Measurements from ENCODE around the gene LRRC56. TPM values are rescaled to one million over a fixed set of nuclear protein-coding genes. Genes with fewer than 3 reads are reported as not detected.

LRRC56 gene
- total and polyA plus RNA-seq, 2 experiments from 2014 or later = 0.73 to 0.87 TPM

GRCh38 chr11:539971-540481 lies 2.7 kb downstream of the LRRC56 start:
- no peak overlapping the region for H2AFZ ChIP-seq
- H3F3A ChIP-seq (replicated peaks; ENCODE audit: low read depth) = peaks cover 11% of the 10 kb centered on the region
- Mint-ChIP-seq H3K27me3 (ENCODE audit: insufficient read depth, low read depth, poor library complexity) (peaks cover 23% of the 10 kb centered on the region), H3K4me3 (no peak overlapping the region), H3K4me1 (peaks cover 3% of the 10 kb centered on the region; the same call in 2 of the 3 replicates), H3K36me3 (ENCODE audit: low read depth) (peaks cover 5% of the 10 kb centered on the region), H3K9me3 (peaks cover 2% of the 10 kb centered on the region; the same call in 2 of the 3 replicates), H3K27ac (no peak overlapping the region)
- H3K27ac ChIP-seq (ENCODE audit: low read depth) = no peak overlapping the region
- H3K4me3 ChIP-seq = no peak overlapping the region
- DNase-seq (ENCODE audit: low spot score) (no peak), ATAC-seq (no peak)
- TF ChIP-seq, protein P1, sequence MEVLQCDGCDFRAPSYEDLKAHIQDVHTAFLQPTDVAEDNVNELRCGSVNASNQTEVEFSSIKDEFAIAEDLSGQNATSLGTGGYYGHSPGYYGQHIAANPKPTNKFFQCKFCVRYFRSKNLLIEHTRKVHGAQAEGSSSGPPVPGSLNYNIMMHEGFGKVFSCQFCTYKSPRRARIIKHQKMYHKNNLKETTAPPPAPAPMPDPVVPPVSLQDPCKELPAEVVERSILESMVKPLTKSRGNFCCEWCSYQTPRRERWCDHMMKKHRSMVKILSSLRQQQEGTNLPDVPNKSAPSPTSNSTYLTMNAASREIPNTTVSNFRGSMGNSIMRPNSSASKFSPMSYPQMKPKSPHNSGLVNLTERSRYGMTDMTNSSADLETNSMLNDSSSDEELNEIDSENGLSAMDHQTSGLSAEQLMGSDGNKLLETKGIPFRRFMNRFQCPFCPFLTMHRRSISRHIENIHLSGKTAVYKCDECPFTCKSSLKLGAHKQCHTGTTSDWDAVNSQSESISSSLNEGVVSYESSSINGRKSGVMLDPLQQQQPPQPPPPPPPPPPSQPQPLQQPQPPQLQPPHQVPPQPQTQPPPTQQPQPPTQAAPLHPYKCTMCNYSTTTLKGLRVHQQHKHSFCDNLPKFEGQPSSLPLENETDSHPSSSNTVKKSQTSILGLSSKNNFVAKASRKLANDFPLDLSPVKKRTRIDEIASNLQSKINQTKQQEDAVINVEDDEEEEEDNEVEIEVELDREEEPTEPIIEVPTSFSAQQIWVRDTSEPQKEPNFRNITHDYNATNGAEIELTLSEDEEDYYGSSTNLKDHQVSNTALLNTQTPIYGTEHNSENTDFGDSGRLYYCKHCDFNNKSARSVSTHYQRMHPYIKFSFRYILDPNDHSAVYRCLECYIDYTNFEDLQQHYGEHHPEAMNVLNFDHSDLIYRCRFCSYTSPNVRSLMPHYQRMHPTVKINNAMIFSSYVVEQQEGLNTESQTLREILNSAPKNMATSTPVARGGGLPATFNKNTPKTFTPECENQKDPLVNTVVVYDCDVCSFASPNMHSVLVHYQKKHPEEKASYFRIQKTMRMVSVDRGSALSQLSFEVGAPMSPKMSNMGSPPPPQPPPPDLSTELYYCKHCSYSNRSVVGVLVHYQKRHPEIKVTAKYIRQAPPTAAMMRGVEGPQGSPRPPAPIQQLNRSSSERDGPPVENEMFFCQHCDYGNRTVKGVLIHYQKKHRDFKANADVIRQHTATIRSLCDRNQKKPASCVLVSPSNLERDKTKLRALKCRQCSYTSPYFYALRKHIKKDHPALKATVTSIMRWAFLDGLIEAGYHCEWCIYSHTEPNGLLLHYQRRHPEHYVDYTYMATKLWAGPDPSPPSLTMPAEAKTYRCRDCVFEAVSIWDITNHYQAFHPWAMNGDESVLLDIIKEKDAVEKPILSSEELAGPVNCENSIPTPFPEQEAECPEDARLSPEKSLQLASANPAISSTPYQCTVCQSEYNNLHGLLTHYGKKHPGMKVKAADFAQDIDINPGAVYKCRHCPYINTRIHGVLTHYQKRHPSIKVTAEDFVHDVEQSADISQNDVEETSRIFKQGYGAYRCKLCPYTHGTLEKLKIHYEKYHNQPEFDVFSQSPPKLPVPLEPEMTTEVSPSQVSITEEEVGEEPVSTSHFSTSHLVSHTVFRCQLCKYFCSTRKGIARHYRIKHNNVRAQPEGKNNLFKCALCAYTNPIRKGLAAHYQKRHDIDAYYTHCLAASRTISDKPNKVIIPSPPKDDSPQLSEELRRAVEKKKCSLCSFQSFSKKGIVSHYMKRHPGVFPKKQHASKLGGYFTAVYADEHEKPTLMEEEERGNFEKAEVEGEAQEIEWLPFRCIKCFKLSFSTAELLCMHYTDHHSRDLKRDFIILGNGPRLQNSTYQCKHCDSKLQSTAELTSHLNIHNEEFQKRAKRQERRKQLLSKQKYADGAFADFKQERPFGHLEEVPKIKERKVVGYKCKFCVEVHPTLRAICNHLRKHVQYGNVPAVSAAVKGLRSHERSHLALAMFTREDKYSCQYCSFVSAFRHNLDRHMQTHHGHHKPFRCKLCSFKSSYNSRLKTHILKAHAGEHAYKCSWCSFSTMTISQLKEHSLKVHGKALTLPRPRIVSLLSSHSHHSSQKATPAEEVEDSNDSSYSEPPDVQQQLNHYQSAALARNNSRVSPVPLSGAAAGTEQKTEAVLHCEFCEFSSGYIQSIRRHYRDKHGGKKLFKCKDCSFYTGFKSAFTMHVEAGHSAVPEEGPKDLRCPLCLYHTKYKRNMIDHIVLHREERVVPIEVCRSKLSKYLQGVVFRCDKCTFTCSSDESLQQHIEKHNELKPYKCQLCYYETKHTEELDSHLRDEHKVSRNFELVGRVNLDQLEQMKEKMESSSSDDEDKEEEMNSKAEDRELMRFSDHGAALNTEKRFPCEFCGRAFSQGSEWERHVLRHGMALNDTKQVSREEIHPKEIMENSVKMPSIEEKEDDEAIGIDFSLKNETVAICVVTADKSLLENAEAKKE (CRISPR knock-in tag; IDR thresholded peaks at IDR 0.05) = no peak
- TF ChIP-seq CREB1 (CRISPR knock-in tag; IDR thresholded peaks at IDR 0.05; ENCODE audit: low read depth) = no peak
- no peak for TF ChIP-seq JUNB (IDR thresholded peaks at IDR 0.05; ENCODE audit: unreplicated experiment)
- no peak for TF ChIP-seq ZNF114 (CRISPR knock-in tag; IDR thresholded peaks at IDR 0.05)
- TF ChIP-seq ZNF331 (CRISPR knock-in tag; IDR thresholded peaks at IDR 0.05; ENCODE audit: low read depth) = no peak
- TF ChIP-seq STAT1 (IDR thresholded peaks at IDR 0.05; ENCODE audit: unreplicated experiment) = no peak
- no peak for TF ChIP-seq REST (IDR thresholded peaks at IDR 0.05; ENCODE audit: unreplicated experiment)
- no peak for TF ChIP-seq ETS1 (IDR thresholded peaks at IDR 0.05)
- TF ChIP-seq, protein P2, sequence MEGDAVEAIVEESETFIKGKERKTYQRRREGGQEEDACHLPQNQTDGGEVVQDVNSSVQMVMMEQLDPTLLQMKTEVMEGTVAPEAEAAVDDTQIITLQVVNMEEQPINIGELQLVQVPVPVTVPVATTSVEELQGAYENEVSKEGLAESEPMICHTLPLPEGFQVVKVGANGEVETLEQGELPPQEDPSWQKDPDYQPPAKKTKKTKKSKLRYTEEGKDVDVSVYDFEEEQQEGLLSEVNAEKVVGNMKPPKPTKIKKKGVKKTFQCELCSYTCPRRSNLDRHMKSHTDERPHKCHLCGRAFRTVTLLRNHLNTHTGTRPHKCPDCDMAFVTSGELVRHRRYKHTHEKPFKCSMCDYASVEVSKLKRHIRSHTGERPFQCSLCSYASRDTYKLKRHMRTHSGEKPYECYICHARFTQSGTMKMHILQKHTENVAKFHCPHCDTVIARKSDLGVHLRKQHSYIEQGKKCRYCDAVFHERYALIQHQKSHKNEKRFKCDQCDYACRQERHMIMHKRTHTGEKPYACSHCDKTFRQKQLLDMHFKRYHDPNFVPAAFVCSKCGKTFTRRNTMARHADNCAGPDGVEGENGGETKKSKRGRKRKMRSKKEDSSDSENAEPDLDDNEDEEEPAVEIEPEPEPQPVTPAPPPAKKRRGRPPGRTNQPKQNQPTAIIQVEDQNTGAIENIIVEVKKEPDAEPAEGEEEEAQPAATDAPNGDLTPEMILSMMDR (conservative IDR thresholded peaks at IDR 0.05; ENCODE audit: low read depth in 2 of 2) = no peak
- TF ChIP-seq EZH2 (IDR thresholded peaks at IDR 0.05; ENCODE audit: low read depth, unreplicated experiment) = no peak
- H3K4me1 ChIP-seq (ENCODE audit: insufficient read depth) = no peaks in the 10 kb centered on the region; the same call in 1 of the 2 replicates
- no peak overlapping the region for H3K4me2 ChIP-seq
- no peaks in the 10 kb centered on the region for H3K36me3 ChIP-seq (ENCODE audit: insufficient read depth)
- no peaks in the 10 kb centered on the region for H4K20me1 ChIP-seq (replicated peaks; ENCODE audit: insufficient read depth)
- no peaks in the 10 kb centered on the region for H3K9me2 ChIP-seq (ENCODE audit: insufficient read depth)
- H3K27me3 ChIP-seq (ENCODE audit: insufficient read depth) = peaks cover 17% of the 10 kb centered on the region; the same call in 1 of the 2 replicates
- H3K79me2 ChIP-seq (replicated peaks; ENCODE audit: insufficient read depth) = no peaks in the 10 kb centered on the region

All from GM23338 (cell line).